GM19395 (cell line): ENCODE measurements around the gene NOVA1.

Source experiments
- ATAC-seq: cut with Tn5 transposase; IDR thresholded peaks from one replicate; pipeline ENCODE4 v1.9.1; 2021; ENCODE audit warnings: mild to moderate bottlenecking, moderate library complexity; ENCODE audit not compliant: unreplicated experiment

The NOVA1 gene

DNA sequence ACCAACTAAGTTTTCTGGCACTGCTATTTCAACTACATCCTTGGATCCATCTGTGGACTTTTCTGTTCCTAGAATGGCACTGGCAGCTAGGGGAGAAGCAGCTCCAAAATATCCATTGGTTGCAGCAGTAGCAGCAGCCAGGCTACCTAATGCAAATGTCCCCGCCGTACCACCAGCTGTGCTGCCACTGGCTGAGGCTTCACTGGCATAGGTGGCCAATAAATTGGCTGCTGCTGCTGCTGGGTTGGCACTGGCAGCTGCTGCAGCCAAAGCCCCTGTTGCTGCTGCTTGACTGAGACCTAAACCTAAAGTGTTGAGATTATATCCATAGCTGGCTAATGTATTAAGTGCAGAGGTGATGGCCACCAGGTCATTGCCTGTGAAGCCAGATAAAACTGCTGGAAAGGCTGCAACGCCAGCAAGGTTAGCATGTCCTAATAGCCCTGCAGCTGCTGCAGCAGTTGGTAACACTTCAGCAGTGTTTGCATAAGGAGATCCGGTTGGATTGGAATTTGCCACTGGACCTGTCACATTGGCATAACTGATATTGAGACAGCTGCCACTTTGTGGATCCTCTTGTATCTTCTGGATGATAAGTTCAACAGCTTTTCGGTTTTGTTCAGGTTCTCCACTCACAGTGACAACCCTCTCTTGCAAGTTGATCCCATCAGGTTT is 149.5 kb downstream of the NOVA1 start:
- no peak for ATAC-seq

GRCh38 chr14:26444822-26445221 is 153.0 kb downstream of the NOVA1 start:
- no peak for ATAC-seq

DNA sequence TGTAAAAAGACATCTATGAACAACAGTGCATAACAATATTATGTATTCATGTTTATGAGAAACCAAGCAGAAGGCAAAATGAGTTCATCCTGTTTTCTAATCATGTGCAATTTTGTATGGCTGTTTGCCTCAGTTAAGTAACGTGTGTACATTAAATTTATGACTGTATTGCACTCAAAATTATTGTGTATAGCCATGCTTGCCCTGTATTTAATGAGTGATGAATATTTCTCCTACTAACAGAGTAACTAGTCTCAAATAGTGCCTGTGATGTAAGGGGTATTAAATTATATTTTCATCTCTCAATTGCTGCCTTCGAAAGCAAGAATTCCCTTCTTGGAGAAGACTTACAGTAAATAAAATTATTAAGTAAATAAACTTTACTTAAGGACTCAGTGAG is 154.2 kb downstream of the NOVA1 start:
- ATAC-seq, result no peak

DNA sequence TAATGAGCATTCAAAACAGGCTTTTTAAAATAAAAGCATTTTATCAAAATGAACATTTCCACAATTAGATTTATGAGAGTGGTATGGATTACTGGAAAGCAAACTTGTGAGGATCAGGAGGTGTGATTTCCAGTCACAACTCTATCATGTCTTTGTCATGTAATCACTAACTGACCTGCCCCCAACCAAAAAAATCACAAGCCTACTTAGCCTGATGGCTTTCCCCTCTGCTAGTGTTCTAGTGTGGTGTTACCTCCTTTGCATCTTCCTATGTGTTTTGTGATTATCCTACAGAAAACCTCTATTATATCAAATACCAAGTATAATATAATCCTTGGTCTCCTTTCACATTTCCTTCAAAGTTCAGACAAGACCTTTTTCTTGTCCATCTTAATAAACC is 168.6 kb downstream of the NOVA1 start:
- no peak for ATAC-seq

DNA sequence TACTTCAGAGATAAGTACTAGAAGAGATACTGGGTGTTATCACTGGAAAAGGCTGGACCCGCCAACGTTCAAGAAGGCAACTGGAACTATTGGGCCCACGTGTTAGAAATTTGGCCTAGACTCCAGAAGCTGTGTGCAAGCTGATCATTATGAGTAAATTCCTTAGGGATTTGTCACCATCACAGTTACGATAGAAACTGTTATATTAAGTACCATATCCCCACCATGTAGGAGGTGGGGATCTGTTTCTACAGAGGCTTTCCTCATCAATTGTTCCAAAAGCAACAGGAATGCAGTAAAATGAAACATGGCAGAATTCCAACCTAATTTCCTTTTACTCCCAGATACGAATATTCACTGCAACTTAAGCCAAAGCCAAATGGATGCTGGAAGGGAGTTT is 170.7 kb downstream of the NOVA1 start:
- ATAC-seq, result no peak

DNA sequence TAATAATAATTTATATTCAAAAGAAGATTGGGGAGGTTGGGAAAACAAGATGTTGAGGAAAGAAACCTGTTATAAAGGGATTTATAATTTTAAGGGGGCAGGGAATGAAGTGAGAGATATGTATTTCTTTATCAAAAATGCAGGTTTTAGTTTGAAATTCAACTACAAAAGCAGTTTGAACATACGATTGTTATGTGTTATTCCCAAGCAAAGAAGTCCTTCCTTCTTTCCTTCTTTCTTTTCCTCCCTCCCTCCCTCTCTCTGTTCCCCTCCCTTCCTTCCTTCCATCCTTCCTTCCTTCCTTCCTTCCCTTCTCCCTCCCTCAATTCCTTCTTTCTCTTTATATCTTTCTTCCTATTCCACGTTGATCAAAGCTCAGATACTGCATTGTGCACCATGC is 173.3 kb downstream of the NOVA1 start:
- ATAC-seq, result no peak

GRCh38 chr14:26415618-26416123 is 182.2 kb downstream of the NOVA1 start:
- ATAC-seq, result no peak

DNA sequence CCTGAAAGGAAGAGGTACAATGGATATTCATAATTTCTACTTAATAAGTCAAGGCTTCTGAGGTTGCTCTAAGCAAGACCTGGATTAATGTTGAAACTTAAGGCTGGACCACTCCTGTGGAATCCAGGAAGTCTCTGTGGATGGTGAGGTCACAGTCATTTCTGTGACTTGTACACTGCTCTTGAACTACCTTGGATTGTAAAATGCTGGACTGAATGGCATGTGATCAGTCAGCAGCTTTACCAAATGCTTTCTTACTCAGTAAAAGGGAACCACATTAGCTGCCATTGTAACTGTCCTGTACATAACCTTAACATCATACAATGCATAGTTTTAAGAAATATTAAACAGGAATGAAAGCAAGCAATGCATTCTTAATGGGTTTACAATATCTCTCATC is 182.9 kb downstream of the NOVA1 start:
- no peak for ATAC-seq

- no peak for ATAC-seq
Observed at GRCh38 chr14:26414103-26414502, 183.7 kb downstream of the NOVA1 start.

- no peak for ATAC-seq
Observed at GRCh38 chr14:26412421-26412820, 185.4 kb downstream of the NOVA1 start.

DNA sequence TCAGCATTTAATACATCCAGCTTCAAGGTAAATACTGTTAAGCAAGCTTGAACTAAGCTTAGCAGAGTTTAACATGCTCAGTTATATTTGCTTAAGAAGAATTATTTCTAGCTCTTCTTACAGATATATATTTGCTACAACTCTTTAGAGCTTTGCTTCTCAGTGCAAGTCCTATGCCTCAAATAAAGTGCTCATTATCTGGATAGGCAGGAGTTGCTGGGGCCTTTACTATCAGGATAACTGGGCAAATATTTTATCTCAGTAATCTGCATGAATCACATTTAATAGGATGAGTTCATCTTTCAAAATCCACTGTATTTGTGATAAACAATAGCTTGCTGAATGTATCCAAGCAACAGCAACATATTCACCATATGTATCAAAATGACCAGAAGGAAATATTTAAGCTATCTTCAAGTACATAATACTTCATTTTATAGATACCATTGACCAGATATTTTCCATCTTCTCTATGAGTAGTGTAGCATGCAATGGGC is 187.6 kb downstream of the NOVA1 start:
- no peak for ATAC-seq

- ATAC-seq, result no peak
Observed at GRCh38 chr14:26404927-26405326, 192.9 kb downstream of the NOVA1 start.

DNA sequence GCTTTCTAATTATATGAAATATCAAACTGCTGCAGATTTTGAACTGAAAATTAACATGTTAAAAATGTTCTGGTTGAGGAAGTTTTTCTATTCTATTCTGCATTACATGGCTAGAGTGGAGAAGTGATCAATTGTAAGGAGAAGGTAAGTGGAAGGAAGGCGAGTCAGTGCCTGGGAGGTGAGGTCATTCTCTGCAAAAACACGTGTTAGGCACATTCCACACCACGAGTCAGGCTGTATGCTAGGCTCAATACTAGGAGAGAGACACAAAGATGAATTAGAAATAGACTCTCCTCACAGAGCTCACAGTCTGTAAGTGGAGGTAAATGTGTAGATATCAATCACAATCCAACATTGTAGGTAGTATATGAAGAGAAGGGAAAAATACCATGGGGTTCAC is 194.1 kb downstream of the NOVA1 start:
- no peak for ATAC-seq

- no peak for ATAC-seq
Observed at GRCh38 chr14:26402126-26402525, 195.7 kb downstream of the NOVA1 start.

GRCh38 chr14:26401179-26401968 is 196.5 kb downstream of the NOVA1 start:
- no peak for ATAC-seq

- no peak for ATAC-seq
Observed at GRCh38 chr14:26400373-26400772, 197.5 kb downstream of the NOVA1 start.

DNA sequence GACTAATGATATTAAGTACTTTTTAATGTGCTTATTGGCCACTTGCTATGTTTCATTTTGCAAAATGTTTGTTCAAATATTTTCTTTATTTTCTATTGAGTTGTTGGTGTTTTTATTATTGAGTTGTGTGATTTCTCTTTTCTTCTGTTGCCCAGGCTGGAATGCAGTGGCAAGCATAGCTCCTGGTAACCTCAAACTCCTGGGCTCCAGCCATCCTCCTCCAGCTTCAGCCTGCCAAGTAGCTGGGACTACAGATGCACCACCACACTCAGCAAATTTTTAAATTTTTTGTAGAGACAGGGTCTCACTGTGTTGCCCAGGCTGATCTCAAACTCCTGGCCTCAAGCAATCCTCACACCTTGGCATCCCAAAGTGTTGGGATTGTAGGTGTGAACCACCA is 199.2 kb downstream of the NOVA1 start:
- no peak for ATAC-seq
